OCI-LY1 (cell line): ENCODE results near the gene PTK7.
"Not testable (repeated sequence)": the region's sequence is repeated elsewhere in the genome, so short reads cannot be mapped to it uniquely, and the experiment has no call there.

Source experiments
- H2AFZ ChIP-seq: fragments of 200-600 bp; sonication (generic), shearing (Covaris generic); 2 replicates; pipeline ENCODE4 v1.6.0; 2014; ENCODE audit warnings: antibody characterized with exemption, mild to moderate bottlenecking, low read length
- H3F3A ChIP-seq: fragments of 200-600 bp; sonication (generic), shearing (Covaris generic); 2 replicates; pipeline ENCODE4 v1.6.0; 2014; ENCODE audit warnings: mild to moderate bottlenecking, antibody characterized with exemption, low read length, moderate library complexity; ENCODE audit not compliant: insufficient read depth
- H3K27ac ChIP-seq: fragments of 200-600 bp; sonication (generic); 2 replicates; pipeline ENCODE4 v1.5.1; 2014; ENCODE audit warnings: low read length, mixed run types, mild to moderate bottlenecking, low read depth; ENCODE audit not compliant: poor library complexity, severe bottlenecking
- H3K27me3 ChIP-seq: fragments of 200-600 bp; sonication (generic); 2 replicates; pipeline ENCODE4 v1.6.0; 2014; ENCODE audit warnings: antibody characterized with exemption, mild to moderate bottlenecking, low read length, moderate library complexity; ENCODE audit not compliant: insufficient read depth
- H3K36me3 ChIP-seq: fragments of 200-600 bp; sonication (generic); 2 replicates; pipeline ENCODE4 v1.6.1; 2014; ENCODE audit warnings: mild to moderate bottlenecking, antibody characterized with exemption, low read length, moderate library complexity, mixed read lengths; ENCODE audit not compliant: insufficient read depth
- H3K4me1 ChIP-seq: fragments of 200-600 bp; sonication (generic); 2 replicates; pipeline ENCODE4 v1.5.1; 2014; ENCODE audit warnings: mild to moderate bottlenecking, low read length, moderate library complexity; ENCODE audit not compliant: insufficient read depth, severe bottlenecking
- H3K4me2 ChIP-seq: fragments of 200-600 bp; sonication (generic), shearing (Covaris generic); 2 replicates; pipeline ENCODE4 v1.6.1; 2014; ENCODE audit warnings: low read length
- H3K4me3 ChIP-seq: fragments of 200-600 bp; sonication (generic); 2 replicates; pipeline ENCODE4 v1.5.1; 2014; ENCODE audit warnings: low read length, low read depth, mild to moderate bottlenecking, mixed read lengths; ENCODE audit not compliant: poor library complexity, severe bottlenecking
- H3K79me2 ChIP-seq: fragments of 200-600 bp; shearing (Covaris generic); 2 replicates; pipeline ENCODE4 v1.6.1; 2016; ENCODE audit warnings: mixed run types, low read length, mixed read lengths; ENCODE audit not compliant: insufficient read depth
- H3K9ac ChIP-seq: fragments of 200-600 bp; sonication (generic), shearing (Covaris generic); 2 replicates; pipeline ENCODE4 v1.6.1; 2014; ENCODE audit warnings: mild to moderate bottlenecking, low read length, mixed read lengths
- H3K9me2 ChIP-seq: fragments of 200-600 bp; sonication (generic), shearing (Covaris generic); 2 replicates; pipeline ENCODE4 v1.6.1; 2014; ENCODE audit warnings: low read depth, mild to moderate bottlenecking, low read length, mixed read lengths
- H3K9me3 ChIP-seq: fragments of 200-600 bp; shearing (Covaris generic); 2 replicates; pipeline ENCODE4 v1.6.1; 2014; ENCODE audit warnings: low read length, mixed read lengths
- H4K20me1 ChIP-seq: fragments of 200-600 bp; sonication (generic), shearing (Covaris generic); 2 replicates; pipeline ENCODE4 v1.6.0; 2016; ENCODE audit warnings: mild to moderate bottlenecking, low read length; ENCODE audit not compliant: insufficient read depth
- CTCF ChIP-seq: fragments of 200-600 bp; sonication (generic), shearing (Covaris generic); IDR thresholded peaks from 2 replicates; pipeline ENCODE4 v1.5.1; 2017; ENCODE audit warnings: mild to moderate bottlenecking, antibody characterized with exemption, low read length, moderate library complexity, mixed read lengths
- EZH2 ChIP-seq: fragments of 200-600 bp; sonication (generic), shearing (Covaris generic); IDR thresholded peaks from 2 replicates; pipeline ENCODE4 v1.8.0; 2017; ENCODE audit warnings: borderline replicate concordance, mixed run types, mild to moderate bottlenecking, antibody characterized with exemption, low read length, moderate library complexity, mixed read lengths

The PTK7 gene

GRCh38 chr6:43037706-43038105 lies 38.4 kb upstream of the PTK7 start:
- Histone ChIP-seq H3K27ac (no peak overlapping the region), H3F3A (no peaks in the 10 kb centered on the region), H3K79me2 (no peaks in the 10 kb centered on the region), H3K36me3 (peaks cover 59% of the 10 kb centered on the region), H3K9ac (no peak overlapping the region), H3K4me3 (no peak overlapping the region), H3K27me3 (no peaks in the 10 kb centered on the region), H4K20me1 (no peaks in the 10 kb centered on the region), H3K9me3 (no peaks in the 10 kb centered on the region), H3K9me2 (no peaks in the 10 kb centered on the region), H2AFZ (no peak overlapping the region), H3K4me2 (no peak overlapping the region), H3K4me1 (no peaks in the 10 kb centered on the region)
- TF ChIP-seq EZH2, result no peak
- TF ChIP-seq CTCF, result no peak

GRCh38 chr6:43038727-43039126 lies 37.4 kb upstream of the PTK7 start:
- H3K9me2 ChIP-seq, result no peaks in the 10 kb centered on the region
- no peaks in the 10 kb centered on the region for H3K79me2 ChIP-seq
- no peak overlapping the region for H3K4me3 ChIP-seq
- no peak overlapping the region for H3K27ac ChIP-seq
- no peaks in the 10 kb centered on the region for H3K9me3 ChIP-seq
- no peaks in the 10 kb centered on the region for H3K4me1 ChIP-seq
- peaks cover 51% of the 10 kb centered on the region for H3K36me3 ChIP-seq
- H2AFZ ChIP-seq, result no peak overlapping the region
- H4K20me1 ChIP-seq, result no peaks in the 10 kb centered on the region
- no peaks in the 10 kb centered on the region for H3K27me3 ChIP-seq
- H3F3A ChIP-seq, result no peaks in the 10 kb centered on the region
- TF ChIP-seq CTCF, result no peak
- no peak for TF ChIP-seq EZH2
- H3K4me2 ChIP-seq, result no peak overlapping the region
- H3K9ac ChIP-seq, result no peak overlapping the region

GRCh38 chr6:43040542-43041257 lies 35.4 kb upstream of the PTK7 start:
- no peaks in the 10 kb centered on the region for H3K9me3 ChIP-seq
- TF ChIP-seq CTCF (no peak), EZH2 (no peak)
- H3F3A ChIP-seq, result no peaks in the 10 kb centered on the region
- H3K9me2 ChIP-seq, result no peaks in the 10 kb centered on the region
- no peak overlapping the region for H3K4me2 ChIP-seq
- H3K4me3 ChIP-seq, result no peak overlapping the region
- H3K79me2 ChIP-seq, result no peaks in the 10 kb centered on the region
- no peak overlapping the region for H3K27ac ChIP-seq
- no peaks in the 10 kb centered on the region for H3K27me3 ChIP-seq
- no peaks in the 10 kb centered on the region for H3K4me1 ChIP-seq
- no peak overlapping the region for H2AFZ ChIP-seq
- peaks cover 54% of the 10 kb centered on the region for H3K36me3 ChIP-seq
- no peaks in the 10 kb centered on the region for H4K20me1 ChIP-seq
- H3K9ac ChIP-seq, result no peak overlapping the region

GRCh38 chr6:43041475-43041874 lies 34.6 kb upstream of the PTK7 start:
- H3K36me3 ChIP-seq, result peaks cover 57% of the 10 kb centered on the region; the same call in 1 of the 2 replicates
- H3K4me1 ChIP-seq, H3K9me3 ChIP-seq, H3K9me2 ChIP-seq, H3K4me2 ChIP-seq, H3K4me3 ChIP-seq, H3F3A ChIP-seq, H2AFZ ChIP-seq, H3K27me3 ChIP-seq, H3K79me2 ChIP-seq, H3K27ac ChIP-seq, H3K9ac ChIP-seq, H4K20me1 ChIP-seq: not testable (repeated sequence)
